Motor neuron (in vitro differentiated cells): ENCODE results near the gene ENKD1. TPM values are rescaled to one million over a fixed set of nuclear protein-coding genes. Genes with fewer than 3 reads are reported as not detected.
"Not testable (repeated sequence)": the region's sequence is repeated elsewhere in the genome, so short reads cannot be mapped to it uniquely, and the experiment has no call there.

ENCODE experiments used
- ATAC-seq, 8 experiments: fragments of 200-7000 bp; cut with Tn5 transposase; replicated peaks in 6 of 8; 2 replicates each; pipeline ENCODE4 v1.8.0; 2021; ENCODE audit warnings: mild to moderate bottlenecking in 8 of 8, moderate library complexity in 8 of 8
- H3K27ac ChIP-seq, 2 donors: fragments of 250-450 bp; sonication (Bioruptor Pico); 2 replicates each; pipeline ENCODE4 v1.9.0; 2021; ENCODE audit warnings: antibody characterized with exemption in 2 of 2, mild to moderate bottlenecking in 2 of 2, moderate library complexity in 1 of 2
- H3K4me1 ChIP-seq, 2 donors: fragments of 250-450 bp; sonication (Bioruptor Pico); replicated peaks in 1 of 2; 2 replicates each; pipeline ENCODE4 v1.6.1; 2021; ENCODE audit warnings: antibody characterized with exemption in 2 of 2, mild to moderate bottlenecking in 2 of 2, moderate library complexity in 1 of 2
- H3K4me3 ChIP-seq, 5 donors: fragments of 250-450 bp; sonication (Bioruptor Pico); 2 replicates each; pipeline ENCODE4 v1.9.0; 2021; ENCODE audit warnings: antibody characterized with exemption in 5 of 5, mild to moderate bottlenecking in 5 of 5, moderate library complexity in 4 of 5
- WGBS, 10 experiments: fragments of 450-650 bp; shearing (Covaris generic); methylation state at CpG; one replicate each; pipeline ENCODE4 v1.0.0; 2022; 5-methylcytosine and 5-hydroxymethylcytosine counted together
- in situ Hi-C, 9 experiments: fragments of 400-800 bp; cut with MboI; loops; one replicate each; pipeline ENCODE4 v1.15.0; 2021; ENCODE audit warnings: low sequenced_read_pairs in 9 of 9, low pct_unique_long_range_greater_than_20kb in 2 of 9; ENCODE audit not compliant: unreplicated experiment in 9 of 9
- total RNA-seq, 8 experiments: library from RNA; unstranded; fragments of 300-600 nt; gene quantifications; 2 replicates each; pipeline versions ENCODE4 v1.2.3 to v1.2.4, GENCODE V29; 2022

The ENKD1 gene
- total RNA-seq, 8 experiments from 2014 or later = 10.8 to 26.0 (median 17.4) TPM

- ATAC-seq = no peak
- Histone ChIP-seq H3K4me3 (no peak overlapping the region), H3K27ac (no peak overlapping the region), H3K4me1 (no peaks in the 10 kb centered on the region)
- 86 to 100% (median 100%) methylated on average over 1 of the region's 1 CpG; no CpG with 5 or more reads in 3 of the 10 experiments for WGBS, 10 experiments
- in situ Hi-C loops = no loop called here
These were observed 34.9 kb upstream of the ENKD1 start for GRCh38 chr16:67701420-67701819.

DNA sequence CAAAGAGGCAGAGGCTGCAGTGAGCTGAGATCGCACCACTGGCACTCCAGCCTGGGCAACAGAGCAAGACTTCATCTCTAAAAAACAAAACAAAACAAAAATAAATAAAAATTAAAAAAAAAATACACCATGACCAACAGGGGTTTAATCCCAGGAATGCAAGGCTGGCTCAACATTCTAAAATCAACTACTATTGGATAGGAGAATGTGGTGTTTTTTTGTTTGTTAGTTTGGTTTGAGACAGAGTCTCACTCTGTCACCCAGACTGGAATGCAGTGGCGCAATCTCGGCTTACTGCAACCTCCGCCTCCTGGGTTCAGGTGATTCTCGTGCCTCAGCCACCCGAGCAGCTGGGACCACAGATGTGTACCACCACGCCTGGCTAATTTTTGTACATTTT, 32.7 kb upstream of the ENKD1 start:
- no peaks in the 10 kb centered on the region for H3K4me1 ChIP-seq
- ATAC-seq = no peak
- in situ Hi-C loops = no loop called here
- H3K4me3 ChIP-seq = no peak overlapping the region
- WGBS, 10 experiments = 90 to 100% (median 97%) methylated on average over 1 to 7 of the region's 7 CpGs; no CpG with 5 or more reads in 3 of the 10 experiments
- H3K27ac ChIP-seq = no peak overlapping the region

DNA sequence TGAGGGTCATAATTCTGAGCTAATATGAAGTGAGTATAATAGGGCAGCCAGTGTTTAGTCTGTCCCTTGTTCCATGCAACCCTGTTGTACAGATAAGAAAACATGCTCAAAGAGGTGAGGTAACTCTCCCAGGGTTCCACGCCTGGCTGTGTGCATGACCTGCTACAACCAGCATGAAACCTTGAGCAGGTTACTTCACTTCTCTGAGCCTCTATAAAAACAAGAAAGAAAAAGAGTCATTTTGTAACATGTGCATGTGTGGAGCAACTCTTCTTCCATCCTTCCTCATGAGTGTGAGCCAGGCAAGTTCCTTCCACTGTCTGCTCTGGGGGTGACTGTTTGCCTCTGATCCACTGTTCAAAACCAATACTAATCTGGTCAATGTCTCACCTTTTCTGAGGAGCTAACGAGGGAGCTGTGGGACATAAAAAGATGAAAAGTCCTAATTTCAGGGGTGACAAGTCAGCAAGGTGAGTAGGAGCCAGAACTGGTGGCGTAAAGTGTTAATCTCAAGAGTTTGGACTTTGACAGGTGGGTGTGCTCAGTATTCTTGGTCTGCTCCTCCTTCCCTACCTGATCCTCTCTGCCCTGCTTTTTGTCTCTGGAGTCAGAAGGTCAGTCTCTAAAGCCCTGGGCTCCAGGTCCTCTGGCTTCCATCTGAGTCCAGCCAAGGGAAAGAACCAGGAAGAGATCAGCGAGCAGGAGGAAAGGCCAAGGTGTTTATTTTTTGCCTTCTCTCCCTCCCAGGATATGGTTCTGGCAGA, 31.1 kb upstream of the ENKD1 start:
- no peaks in the 10 kb centered on the region for H3K4me1 ChIP-seq
- ATAC-seq = no peak
- in situ Hi-C loops = no loop called here
- no peak overlapping the region for H3K27ac ChIP-seq
- no peak overlapping the region for H3K4me3 ChIP-seq
- WGBS, 10 experiments = 40 to 100% (median 98%) methylated on average over 1 to 3 of the region's 4 CpGs; no CpG with 5 or more reads in 2 of the 10 experiments

- no peak for ATAC-seq
- WGBS, 10 experiments = 26 to 89% (median 72%) methylated on average over 1 to 2 of the region's 2 CpGs; no CpG with 5 or more reads in 2 of the 10 experiments
- Histone ChIP-seq H3K4me3 (no peak overlapping the region), H3K4me1 (no peaks in the 10 kb centered on the region), H3K27ac (no peak overlapping the region)
- in situ Hi-C loops = no loop called here
These were observed 28.1 kb upstream of the ENKD1 start for GRCh38 chr16:67694611-67695010.

GRCh38 chr16:67693517-67694285, 27.2 kb upstream of the ENKD1 start:
- H3K4me1 ChIP-seq, ATAC-seq, in situ Hi-C loops, H3K4me3 ChIP-seq, H3K27ac ChIP-seq: not testable (repeated sequence)
- WGBS, 10 experiments = 88 to 100% (median 100%) methylated on average over 1 to 7 of the region's 8 CpGs; no CpG with 5 or more reads in 1 of the 10 experiments

- ATAC-seq = no peak
- in situ Hi-C loops = no loop called here
- Histone ChIP-seq H3K4me1 (no peaks in the 10 kb centered on the region), H3K27ac (no peak overlapping the region), H3K4me3 (no peak overlapping the region)
- WGBS, 10 experiments = 63 to 100% (median 95%) methylated on average over 1 to 10 of the region's 17 CpGs; no CpG with 5 or more reads in 1 of the 10 experiments
These were observed 19.0 kb upstream of the ENKD1 start for GRCh38 chr16:67685388-67686112.

DNA sequence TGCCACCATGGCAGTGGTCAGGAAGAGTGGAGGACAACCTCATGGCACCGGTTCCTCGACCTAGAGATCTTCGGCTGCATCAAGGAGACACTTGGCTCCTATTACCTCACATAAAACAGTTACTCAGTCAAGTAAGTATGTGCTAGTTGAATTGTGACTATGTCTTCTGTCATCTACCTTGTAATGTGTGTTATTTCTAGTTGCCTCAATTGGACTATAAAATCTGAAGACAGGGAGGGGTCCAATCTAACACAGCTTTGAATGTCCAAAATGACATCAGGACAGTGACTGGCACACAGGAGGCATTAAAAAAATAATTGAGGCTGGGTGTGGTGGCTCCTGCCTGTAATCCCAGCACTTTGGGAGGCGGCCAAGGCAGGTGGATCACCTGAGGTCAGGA, 17.2 kb upstream of the ENKD1 start:
- no peaks in the 10 kb centered on the region for H3K4me1 ChIP-seq
- 94 to 100% (median 100%) methylated on average over 1 to 3 of the region's 4 CpGs; no CpG with 5 or more reads in 5 of the 10 experiments for WGBS, 10 experiments
- in situ Hi-C loops = no loop called here
- no peak overlapping the region for H3K4me3 ChIP-seq
- no peak for ATAC-seq
- H3K27ac ChIP-seq = no peak overlapping the region

GRCh38 chr16:67679935-67680897, 13.7 kb upstream of the ENKD1 start:
- WGBS, 10 experiments = 84 to 100% (median 95%) methylated on average over 2 to 8 of the region's 10 CpGs; no CpG with 5 or more reads in 1 of the 10 experiments
- no peaks in the 10 kb centered on the region for H3K4me1 ChIP-seq
- H3K4me3 ChIP-seq = no peak overlapping the region
- in situ Hi-C loops = no loop called here
- ATAC-seq = no peak
- no peak overlapping the region for H3K27ac ChIP-seq

DNA sequence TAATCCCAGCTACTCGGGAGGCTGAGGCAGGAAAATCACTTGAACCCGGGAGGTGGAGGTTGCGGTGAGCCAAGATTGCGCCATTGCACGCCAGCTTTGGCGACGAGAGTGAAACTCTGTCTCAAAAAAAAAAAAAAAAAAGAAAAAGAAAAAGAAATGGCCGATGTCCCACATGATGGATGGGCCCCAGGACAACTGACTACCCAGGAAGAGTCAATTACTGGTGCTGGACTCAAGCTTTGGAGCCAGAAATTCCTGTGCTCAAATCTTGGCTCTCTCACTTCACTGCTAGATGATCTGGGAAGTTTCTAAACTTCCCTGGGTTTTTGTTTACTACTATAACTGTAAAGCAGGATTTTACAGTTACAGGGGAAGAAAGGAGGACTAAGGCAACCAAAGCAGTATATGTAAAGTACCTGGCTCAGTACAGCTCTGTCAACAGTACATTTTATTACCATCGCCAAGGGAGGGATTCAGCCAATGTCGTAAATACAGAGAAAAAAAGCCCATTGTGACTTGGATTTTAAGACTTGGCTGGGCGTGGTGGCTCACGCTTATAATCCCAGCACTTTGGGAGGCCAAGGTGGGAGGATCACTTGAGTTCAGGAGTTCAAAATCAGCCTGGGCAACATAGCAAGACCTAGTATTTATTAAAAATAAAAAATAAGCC, 11.9 kb upstream of the ENKD1 start:
- H3K4me3 ChIP-seq = no peak overlapping the region
- 50 to 97% (median 90%) methylated on average over 2 to 12 of the region's 12 CpGs; no CpG with 5 or more reads in 1 of the 10 experiments for WGBS, 10 experiments
- H3K4me1 ChIP-seq = no peaks in the 10 kb centered on the region
- no peak overlapping the region for H3K27ac ChIP-seq
- ATAC-seq = no peak
- in situ Hi-C loops = no loop called here

- no peak for ATAC-seq
- in situ Hi-C loops = no loop called here
- no peak overlapping the region for H3K4me3 ChIP-seq
- 80 to 100% methylated on average over 1 of the region's 1 CpG; no CpG with 5 or more reads in 8 of the 10 experiments for WGBS, 10 experiments
- H3K27ac ChIP-seq = no peak overlapping the region
- H3K4me1 ChIP-seq = no peaks in the 10 kb centered on the region
These were observed 11.2 kb upstream of the ENKD1 start for GRCh38 chr16:67677712-67678111.

DNA sequence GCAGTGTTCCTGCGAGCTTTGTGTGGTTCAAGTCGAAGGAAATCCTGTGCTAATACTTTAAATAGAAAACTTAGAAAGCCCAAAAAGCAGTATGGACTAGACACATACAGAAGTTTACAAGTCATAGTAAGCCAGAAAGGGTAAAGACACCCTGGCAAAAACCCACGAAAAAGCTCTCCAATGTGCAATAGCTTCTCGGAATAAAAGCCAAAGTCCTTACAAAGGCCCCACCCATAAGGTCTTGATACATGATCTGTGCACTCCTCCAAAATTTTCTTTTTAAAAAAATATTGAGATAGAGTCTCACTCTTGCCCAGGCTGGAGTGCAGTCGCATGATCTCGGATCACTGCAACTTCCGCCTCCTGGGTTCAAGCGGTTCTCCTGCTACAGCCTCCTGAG, 10.4 kb upstream of the ENKD1 start:
- no peak for ATAC-seq
- no peak overlapping the region for H3K27ac ChIP-seq
- 50 to 98% (median 90%) methylated on average over 2 to 8 of the region's 8 CpGs; no CpG with 5 or more reads in 3 of the 10 experiments for WGBS, 10 experiments
- H3K4me3 ChIP-seq = no peak overlapping the region
- H3K4me1 ChIP-seq = no peaks in the 10 kb centered on the region
- in situ Hi-C loops = no loop called here

- WGBS, 10 experiments = 29 to 100% (median 95%) methylated on average over 1 to 3 of the region's 4 CpGs; no CpG with 5 or more reads in 3 of the 10 experiments
- in situ Hi-C loops = no loop called here
- no peaks in the 10 kb centered on the region for H3K4me1 ChIP-seq
- H3K4me3 ChIP-seq = no peak overlapping the region
- no peak overlapping the region for H3K27ac ChIP-seq
- ATAC-seq = no peak
These were observed 10.0 kb upstream of the ENKD1 start for GRCh38 chr16:67676516-67676915.
